Measurements from ENCODE around the gene F10. TPM values are rescaled to one million over a fixed set of nuclear protein-coding genes. Genes with fewer than 3 reads are reported as not detected.

F10 gene
- polyA plus RNA-seq, 1 experiment: 39.0 TPM

DNA sequence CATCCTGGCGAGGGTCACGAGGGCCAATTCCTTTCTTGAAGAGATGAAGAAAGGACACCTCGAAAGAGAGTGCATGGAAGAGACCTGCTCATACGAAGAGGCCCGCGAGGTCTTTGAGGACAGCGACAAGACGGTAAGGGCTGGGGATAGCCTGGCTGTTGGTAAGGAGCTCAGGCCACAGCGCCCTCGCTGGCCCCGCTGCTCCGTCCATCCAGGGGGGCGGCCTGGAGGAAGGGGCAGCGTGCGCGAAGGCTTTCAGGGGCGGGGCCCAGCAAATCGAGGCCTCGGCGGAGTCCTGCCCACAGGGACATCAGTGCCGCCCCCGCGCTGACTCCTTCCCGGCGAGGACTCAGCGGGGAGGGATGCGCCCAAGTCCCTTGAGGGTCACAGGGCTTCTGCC, 6.9 kb downstream of the F10 start:
- DNase-seq (ENCODE audit: low read depth): no peak
- ChIA-PET CTCF (no interaction called here), POLR2A (no interaction called here)
- Histone ChIP-seq H3K27me3 (ENCODE audit: control insufficient read depth, insufficient read depth, low read length) (peaks cover 1% of the 10 kb centered on the region; the same call in 1 of the 2 replicates), H3K36me3 (ENCODE audit: control insufficient read depth, insufficient read depth, low read length) (no peaks in the 10 kb centered on the region), H3K4me3 (ENCODE audit: low read depth, low read length) (no peak overlapping the region)
- TF ChIP-seq, protein P1, sequence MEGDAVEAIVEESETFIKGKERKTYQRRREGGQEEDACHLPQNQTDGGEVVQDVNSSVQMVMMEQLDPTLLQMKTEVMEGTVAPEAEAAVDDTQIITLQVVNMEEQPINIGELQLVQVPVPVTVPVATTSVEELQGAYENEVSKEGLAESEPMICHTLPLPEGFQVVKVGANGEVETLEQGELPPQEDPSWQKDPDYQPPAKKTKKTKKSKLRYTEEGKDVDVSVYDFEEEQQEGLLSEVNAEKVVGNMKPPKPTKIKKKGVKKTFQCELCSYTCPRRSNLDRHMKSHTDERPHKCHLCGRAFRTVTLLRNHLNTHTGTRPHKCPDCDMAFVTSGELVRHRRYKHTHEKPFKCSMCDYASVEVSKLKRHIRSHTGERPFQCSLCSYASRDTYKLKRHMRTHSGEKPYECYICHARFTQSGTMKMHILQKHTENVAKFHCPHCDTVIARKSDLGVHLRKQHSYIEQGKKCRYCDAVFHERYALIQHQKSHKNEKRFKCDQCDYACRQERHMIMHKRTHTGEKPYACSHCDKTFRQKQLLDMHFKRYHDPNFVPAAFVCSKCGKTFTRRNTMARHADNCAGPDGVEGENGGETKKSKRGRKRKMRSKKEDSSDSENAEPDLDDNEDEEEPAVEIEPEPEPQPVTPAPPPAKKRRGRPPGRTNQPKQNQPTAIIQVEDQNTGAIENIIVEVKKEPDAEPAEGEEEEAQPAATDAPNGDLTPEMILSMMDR (IDR thresholded peaks at IDR 0.05; ENCODE audit: insufficient read depth, low read depth, low read length): no peak

DNA sequence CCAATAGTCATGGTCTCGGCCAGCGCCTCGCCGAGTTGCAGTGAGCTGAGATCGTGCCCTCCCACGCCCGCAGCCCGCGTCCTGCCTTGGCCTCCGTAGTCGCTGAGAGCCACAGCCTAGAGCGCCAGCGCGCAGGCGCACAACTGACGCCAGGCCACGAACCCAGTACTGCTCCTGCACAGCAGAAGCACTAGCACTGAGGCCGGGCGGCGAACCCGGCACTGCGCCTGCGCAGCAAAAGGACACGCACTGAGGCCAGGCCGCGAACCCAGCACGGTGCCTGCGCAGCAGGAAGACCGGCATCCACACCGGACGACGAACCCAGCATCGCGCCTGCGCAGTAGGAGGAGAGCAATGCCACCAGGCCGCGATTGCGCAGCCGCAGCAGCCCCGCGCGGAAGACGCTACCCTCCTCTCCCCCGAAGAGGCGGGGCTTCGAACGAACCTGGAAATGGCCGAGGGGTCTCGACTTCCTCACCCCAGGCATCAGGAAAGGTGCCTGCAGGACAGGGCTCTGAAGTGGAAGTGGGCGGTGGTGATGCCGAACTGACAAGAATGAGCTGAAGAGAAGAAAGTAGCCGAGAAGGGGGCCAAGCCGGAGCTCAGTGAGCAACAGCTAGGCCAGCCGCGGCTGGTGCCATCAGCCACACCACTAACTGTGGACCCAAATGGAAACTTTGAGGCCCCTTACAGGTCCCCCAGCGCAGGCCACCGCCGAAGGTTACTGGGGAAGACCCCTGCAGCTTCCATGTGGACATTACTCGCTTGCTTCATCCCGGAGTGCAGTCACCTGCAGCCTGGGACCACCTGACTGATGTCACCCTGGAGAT, 7.5 kb downstream of the F10 start:
- CTCF ChIA-PET: no interaction called here
- TF ChIP-seq, protein P1 (IDR thresholded peaks at IDR 0.05; ENCODE audit: insufficient read depth, low read depth, low read length): no peak
- DNase-seq (ENCODE audit: low read depth): no peak
- POLR2A ChIA-PET: no interaction called here
- H3K4me3 ChIP-seq (ENCODE audit: low read depth, low read length): no peak overlapping the region
- H3K27me3 ChIP-seq (ENCODE audit: control insufficient read depth, insufficient read depth, low read length): peaks cover 1% of the 10 kb centered on the region; the same call in 1 of the 2 replicates
- no peaks in the 10 kb centered on the region for H3K36me3 ChIP-seq (ENCODE audit: control insufficient read depth, insufficient read depth, low read length)

DNA sequence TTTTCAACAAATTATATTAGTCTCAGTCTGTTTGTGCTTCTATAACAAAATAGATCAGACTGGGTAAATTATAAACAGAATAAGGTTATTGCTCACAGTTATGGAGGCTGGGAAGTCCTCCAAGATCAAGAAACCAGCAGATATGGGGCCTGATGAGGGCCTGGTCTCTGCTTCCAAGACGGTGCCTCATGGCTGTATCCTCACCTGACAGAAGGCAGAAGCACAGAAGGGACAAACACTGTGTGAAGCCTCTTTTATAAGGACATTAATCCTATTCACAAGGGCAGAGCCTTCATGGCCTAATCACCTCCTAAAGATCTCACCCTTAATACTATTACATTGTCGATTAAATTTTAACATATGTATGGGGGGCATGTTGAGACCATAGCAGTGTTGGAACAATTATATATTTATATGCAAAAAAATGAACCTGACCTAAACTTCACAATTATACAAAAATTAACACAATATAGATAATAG, 12.7 kb downstream of the F10 start:
- Histone ChIP-seq H3K27me3 (ENCODE audit: control insufficient read depth, insufficient read depth, low read length) (no peaks in the 10 kb centered on the region), H3K36me3 (ENCODE audit: control insufficient read depth, insufficient read depth, low read length) (no peaks in the 10 kb centered on the region), H3K4me3 (ENCODE audit: low read depth, low read length) (no peak overlapping the region)
- no peak for DNase-seq (ENCODE audit: low read depth)
- ChIA-PET CTCF (no interaction called here), POLR2A (no interaction called here)
- TF ChIP-seq, protein P1 (IDR thresholded peaks at IDR 0.05; ENCODE audit: insufficient read depth, low read depth, low read length): no peak

DNA sequence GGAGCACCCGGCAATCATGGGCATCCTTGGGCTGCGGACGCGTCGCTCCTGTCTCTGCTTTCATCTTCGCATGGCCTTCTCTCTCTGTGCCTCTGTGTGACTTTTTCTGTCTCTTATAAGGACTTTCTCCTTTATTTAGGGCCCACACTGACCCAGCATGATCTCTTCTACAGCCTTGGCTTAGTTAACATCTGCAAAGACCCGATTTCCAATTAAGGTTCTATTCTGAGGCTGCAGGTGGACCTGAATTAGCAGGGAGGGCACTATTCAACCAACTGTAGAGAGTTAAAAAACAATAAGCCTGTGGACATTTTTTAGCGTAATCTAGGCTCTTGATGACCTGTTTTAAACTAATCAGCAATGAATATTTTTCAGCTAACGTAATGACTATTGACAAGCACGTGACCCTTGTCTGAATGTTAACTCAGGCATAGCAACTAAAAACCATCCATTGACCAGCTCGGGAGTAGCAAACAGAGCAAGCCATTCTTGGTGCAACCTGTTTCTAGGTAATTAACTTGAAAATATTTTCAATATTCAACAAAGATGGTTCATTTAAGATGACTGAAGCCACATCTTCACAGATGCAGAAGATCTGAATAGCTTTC, 15.2 kb downstream of the F10 start:
- ChIA-PET CTCF (no interaction called here), POLR2A (no interaction called here)
- Histone ChIP-seq H3K36me3 (ENCODE audit: control insufficient read depth, insufficient read depth, low read length) (peaks cover 4% of the 10 kb centered on the region), H3K4me3 (ENCODE audit: low read depth, low read length) (no peak overlapping the region), H3K27me3 (ENCODE audit: control insufficient read depth, insufficient read depth, low read length) (no peaks in the 10 kb centered on the region)
- TF ChIP-seq, protein P1 (IDR thresholded peaks at IDR 0.05; ENCODE audit: insufficient read depth, low read depth, low read length): no peak
- no peak for DNase-seq (ENCODE audit: low read depth)

DNA sequence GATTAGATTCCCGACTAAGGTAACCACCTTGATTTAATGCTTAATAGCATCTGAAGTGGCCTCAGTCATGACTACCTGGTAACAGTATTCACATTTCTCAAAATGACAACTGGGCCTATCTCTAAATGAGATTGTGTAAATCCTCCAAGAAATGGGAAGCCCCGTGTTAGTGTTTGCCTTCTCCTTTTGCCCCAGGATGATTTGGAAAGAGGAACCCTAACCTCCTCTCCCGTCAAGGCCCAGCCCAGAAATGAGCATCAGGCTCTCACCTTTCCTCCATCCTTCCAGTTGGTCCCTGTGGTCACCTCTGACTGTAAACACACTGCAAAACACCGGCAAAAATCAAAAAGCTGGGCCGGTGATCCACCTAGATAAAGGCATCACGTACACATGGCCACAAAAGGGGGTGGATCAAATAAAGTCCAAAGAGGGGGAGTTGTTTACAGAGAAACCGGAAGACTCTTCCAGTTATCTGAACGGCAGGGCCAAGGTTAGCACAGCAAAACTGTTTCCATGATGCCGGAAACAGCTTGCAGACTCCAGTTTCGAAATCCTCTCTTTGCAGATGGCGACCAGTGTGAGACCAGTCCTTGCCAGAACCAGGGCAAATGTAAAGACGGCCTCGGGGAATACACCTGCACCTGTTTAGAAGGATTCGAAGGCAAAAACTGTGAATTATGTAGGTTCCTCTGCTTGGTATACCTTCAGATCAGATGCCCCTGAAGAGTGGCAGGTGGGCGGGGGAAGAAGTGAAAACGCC, 16.4 kb downstream of the F10 start:
- no peak for DNase-seq (ENCODE audit: low read depth)
- CTCF ChIA-PET: no interaction called here
- POLR2A ChIA-PET: no interaction called here

More for the DNA sequence above, 16.4 kb downstream of the F10 start:
- TF ChIP-seq, protein P1 (IDR thresholded peaks at IDR 0.05; ENCODE audit: insufficient read depth, low read depth, low read length): no peak
- Histone ChIP-seq H3K4me3 (ENCODE audit: low read depth, low read length) (no peak overlapping the region), H3K36me3 (ENCODE audit: control insufficient read depth, insufficient read depth, low read length) (peaks cover 4% of the 10 kb centered on the region), H3K27me3 (ENCODE audit: control insufficient read depth, insufficient read depth, low read length) (no peaks in the 10 kb centered on the region)

Measured in BJ (cell line).